Choroid plexus epithelial cell (primary cell): Measurements from ENCODE around the gene WDR81.
"Not testable (repeated sequence)": the region's sequence is repeated elsewhere in the genome, so short reads cannot be mapped to it uniquely, and the experiment has no call there.

ENCODE experiments used
- DNase-seq: peaks from one replicate; pipeline ENCODE4 v3.0.0-alpha.2; 2010; ENCODE audit warnings: low read depth
- H3K4me3 ChIP-seq: 2 replicates; pipeline ENCODE4 v1.5.1; 2011; ENCODE audit warnings: low read depth, mild to moderate bottlenecking, control low read depth, low read length, moderate library complexity
- CTCF ChIP-seq: conservative IDR thresholded peaks from 2 replicates; pipeline ENCODE4 v1.5.1; 2011; ENCODE audit warnings: low read depth, mild to moderate bottlenecking, control low read depth, inconsistent platforms, low read length, moderate library complexity

The WDR81 gene

GRCh38 chr17:1732833-1733321 is 8.4 kb downstream of the WDR81 start:
- no peak for TF ChIP-seq CTCF
- no peak for DNase-seq
- H3K4me3 ChIP-seq: no peak overlapping the region

GRCh38 chr17:1733759-1734158 is 9.3 kb downstream of the WDR81 start:
- no peak for DNase-seq
- TF ChIP-seq CTCF: no peak
- no peak overlapping the region for H3K4me3 ChIP-seq

DNA sequence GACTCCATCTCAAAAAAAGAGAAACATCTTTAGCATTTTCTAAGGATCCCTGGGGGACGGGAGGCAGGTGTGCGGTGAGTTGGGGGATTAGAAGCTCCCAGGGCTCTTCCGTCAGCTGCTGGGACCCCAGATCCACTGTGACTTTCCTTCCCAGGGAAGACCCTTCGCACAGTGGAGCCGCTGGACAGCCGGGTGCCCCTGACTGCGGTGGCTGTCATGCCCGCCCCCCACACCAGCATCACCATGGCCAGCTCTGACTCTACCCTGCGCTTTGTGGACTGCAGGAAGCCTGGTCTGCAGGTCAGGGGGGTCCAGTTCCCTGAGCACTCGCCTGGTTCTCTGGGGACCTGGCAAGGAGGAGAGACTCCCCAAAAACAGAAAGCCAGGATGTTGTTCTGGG is 10.9 kb downstream of the WDR81 start:
- DNase-seq: no peak
- no peak for TF ChIP-seq CTCF
- no peak overlapping the region for H3K4me3 ChIP-seq

GRCh38 chr17:1735834-1736347 is 11.4 kb downstream of the WDR81 start:
- no peak for TF ChIP-seq CTCF
- no peak overlapping the region for H3K4me3 ChIP-seq

DNA sequence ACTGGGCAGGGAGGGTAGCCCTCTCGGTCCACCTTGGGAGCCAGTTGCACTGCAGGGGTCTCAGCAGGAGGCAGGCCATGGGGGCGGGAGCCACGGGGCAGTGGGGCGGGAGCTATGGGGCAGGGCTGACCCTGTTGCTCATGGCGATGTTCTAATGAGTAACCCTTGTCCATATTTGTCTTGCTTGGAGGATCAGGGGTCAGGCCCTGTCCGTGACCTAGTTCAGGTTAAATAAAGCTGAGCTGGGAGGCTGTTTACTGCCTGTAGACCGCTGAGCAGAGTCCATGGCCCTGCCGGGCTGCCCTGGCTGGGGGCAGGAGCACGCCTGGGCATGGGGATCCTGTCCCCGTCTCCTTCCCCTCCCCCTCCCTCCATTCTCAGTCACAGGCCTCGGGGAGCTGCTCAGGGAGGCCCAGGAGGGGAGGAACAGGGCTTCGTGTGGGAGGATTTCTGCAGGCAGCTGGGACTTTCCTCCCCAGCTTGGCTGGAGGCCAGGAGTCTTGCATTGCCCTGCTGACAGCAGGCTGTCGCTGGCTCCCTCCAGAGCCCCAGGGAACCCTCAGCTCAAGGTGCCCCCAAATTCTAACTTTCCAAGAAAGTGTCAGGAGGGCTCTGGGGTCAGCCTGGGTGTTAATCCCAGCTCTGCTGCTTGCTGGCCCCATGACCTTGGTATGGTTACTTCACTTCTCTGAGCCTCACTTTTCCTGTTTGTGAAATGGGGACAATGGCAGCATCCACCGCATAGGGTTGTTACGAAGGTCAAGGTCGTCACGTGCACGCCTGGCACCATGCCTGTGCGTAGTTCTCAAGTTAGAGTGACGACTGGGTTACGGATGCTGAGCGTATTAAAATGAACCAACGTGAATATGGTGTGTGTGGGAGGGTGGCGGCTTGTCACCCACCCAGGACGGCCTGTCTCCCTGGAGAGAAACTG is 12.1 kb downstream of the WDR81 start:
- peak; percentile 93 for DNase-seq
- no peak overlapping the region for H3K4me3 ChIP-seq
- TF ChIP-seq CTCF: no peak

More at GRCh38 chr17:1735834-1736347, 11.4 kb downstream of the WDR81 start:
- no peak for DNase-seq

- TF ChIP-seq CTCF: no peak
- no peak for DNase-seq
- no peak overlapping the region for H3K4me3 ChIP-seq
Observed at GRCh38 chr17:1737531-1738291, 13.2 kb downstream of the WDR81 start.

- DNase-seq: not testable (repeated sequence)
Observed at GRCh38 chr17:1741899-1742298, 17.4 kb downstream of the WDR81 start.

More at GRCh38 chr17:1741899-1742298, 17.4 kb downstream of the WDR81 start:
- H3K4me3 ChIP-seq: not testable (repeated sequence)
